GM18868 (cell line): Measurements from ENCODE around the gene KRTAP10-3.
"Not testable (repeated sequence)": the region's sequence is repeated elsewhere in the genome, so short reads cannot be mapped to it uniquely, and the experiment has no call there.

Source experiments
- ATAC-seq: cut with Tn5 transposase; IDR thresholded peaks from one replicate; pipeline ENCODE4 v1.9.1; 2021; ENCODE audit warnings: mild to moderate bottlenecking, moderate library complexity; ENCODE audit not compliant: unreplicated experiment

KRTAP10-3 gene, protein sequence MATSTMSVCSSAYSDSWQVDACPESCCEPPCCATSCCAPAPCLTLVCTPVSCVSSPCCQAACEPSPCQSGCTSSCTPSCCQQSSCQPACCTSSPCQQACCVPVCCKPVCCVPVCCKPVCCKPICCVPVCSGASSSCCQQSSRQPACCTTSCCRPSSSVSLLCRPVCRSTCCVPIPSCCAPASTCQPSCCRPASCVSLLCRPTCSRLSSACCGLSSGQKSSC

GRCh38 chr21:44558695-44559094 lies at the start of gene KRTAP10-3:
Gene KRTAP10-3 (minus strand): TSS chr21:44558795. CDS start chr21:44558715, 80 bp downstream.
- ATAC-seq, result no peak

- ATAC-seq, result no peak
Measured at GRCh38 chr21:44606495-44606894, 47.9 kb upstream of the KRTAP10-3 start.

GRCh38 chr21:44603911-44604310 lies 45.3 kb upstream of the KRTAP10-3 start:
- no peak for ATAC-seq

GRCh38 chr21:44603109-44603875 lies 44.7 kb upstream of the KRTAP10-3 start:
- ATAC-seq, result no peak

DNA sequence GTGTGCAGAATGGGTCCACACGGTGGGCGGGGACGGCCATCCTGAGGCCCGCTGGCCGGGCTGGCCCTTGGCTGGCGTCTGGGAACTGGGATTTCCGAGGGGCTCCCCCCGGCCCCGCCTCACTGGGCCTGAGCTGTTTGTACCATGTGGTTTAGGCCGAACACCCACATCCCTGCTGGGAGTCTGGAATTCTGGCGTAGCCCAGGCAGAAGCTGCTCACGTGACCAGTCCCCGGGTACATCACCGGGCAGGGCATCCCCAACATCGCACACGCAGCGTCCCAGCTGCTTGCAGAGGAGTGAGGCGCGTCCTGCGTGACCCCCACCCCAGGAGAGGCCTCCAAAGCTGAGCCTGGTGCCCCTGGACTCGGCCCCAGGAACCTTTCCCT lies 43.9 kb upstream of the KRTAP10-3 start:
- no peak for ATAC-seq

DNA sequence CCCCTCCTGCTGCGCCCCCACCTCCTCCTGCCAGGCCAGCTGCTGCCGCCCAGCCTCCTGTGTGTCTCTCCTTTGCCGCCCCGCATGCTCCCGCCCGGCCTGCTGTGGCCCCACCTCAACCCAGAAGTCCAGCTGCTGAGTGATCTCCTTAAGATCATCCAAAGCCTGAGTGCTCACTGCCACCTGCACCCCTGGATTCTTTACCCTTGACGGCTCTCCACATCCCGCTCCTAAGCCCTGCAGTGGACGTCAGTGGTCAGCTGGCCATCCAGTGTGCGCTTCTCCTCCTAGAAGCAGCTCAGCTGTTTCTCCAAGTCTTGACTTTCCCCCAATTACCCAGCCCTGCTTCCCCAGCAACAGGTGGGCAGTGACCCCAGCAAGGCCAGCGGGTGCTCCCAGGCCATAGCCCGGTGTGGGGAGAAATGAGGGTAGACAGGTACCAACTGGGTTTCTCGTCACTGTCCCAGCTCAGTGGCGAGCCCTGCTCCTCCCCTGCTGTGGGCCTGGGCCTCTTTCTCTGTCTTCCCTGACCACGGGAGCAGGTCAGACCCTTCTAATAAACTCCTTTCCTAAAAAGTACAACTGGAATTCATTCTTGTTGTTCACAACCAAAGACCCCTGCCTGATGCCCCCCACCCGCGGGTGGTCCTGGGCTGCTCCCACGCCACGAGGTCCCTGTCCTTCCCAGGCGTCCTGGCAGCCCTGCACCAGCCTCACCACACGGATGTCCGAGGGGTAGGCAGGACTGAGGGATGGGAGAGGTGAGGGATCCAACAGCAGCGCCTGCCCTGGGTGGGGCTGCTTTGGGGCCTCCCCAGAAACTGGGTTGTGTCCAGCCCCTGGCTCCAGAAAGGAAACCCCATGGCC lies 43.2 kb upstream of the KRTAP10-3 start:
- ATAC-seq, result no peak

DNA sequence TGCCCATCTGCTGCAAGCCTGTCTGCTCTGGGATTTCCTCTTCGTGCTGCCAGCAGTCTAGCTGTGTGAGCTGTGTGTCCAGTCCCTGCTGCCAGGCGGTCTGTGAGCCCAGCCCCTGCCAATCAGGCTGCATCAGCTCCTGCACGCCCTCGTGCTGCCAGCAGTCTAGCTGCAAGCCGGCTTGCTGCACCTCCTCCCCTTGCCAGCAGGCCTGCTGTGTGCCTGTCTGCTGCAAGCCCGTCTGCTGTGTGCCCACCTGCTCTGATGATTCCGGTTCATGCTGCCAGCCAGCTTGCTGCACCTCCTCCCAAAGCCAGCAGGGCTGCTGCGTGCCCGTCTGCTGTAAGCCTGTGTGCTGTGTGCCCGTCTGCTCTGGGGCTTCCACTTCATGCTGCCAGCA lies 42.5 kb upstream of the KRTAP10-3 start:
- ATAC-seq, result not testable (repeated sequence)

DNA sequence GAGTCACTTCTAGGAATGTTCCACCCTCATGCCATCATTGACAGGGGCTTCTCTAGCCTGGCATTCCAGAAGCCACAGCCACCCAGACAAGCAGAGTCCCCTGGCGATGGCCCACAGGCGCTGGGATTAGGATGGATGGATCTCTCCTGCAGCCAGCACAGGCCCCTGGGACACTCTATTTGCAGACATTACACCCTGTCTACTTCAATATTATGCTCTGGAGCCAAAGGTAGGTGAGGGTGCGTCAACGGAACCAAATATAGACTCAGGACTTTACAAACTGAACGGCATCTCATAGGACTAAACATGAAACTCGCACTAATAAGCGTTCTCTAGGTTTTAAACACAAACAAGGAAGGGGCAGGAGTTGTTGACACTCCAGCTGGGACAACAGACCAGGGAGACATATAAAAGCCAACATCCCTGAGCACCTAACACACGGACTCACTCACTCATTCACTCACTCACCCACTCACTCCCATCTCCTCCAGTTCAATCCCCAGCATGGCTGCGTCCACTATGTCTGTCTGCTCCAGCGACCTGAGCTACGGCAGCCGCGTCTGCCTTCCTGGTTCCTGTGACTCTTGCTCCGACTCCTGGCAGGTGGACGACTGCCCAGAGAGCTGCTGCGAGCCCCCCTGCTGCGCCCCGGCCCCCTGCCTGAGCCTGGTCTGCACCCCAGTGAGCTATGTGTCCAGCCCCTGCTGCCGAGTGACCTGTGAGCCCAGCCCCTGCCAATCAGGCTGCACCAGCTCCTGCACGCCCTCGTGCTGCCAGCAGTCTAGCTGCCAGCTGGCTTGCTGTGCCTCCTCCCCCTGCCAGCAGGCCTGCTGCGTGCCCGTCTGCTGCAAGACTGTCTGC lies 41.8 kb upstream of the KRTAP10-3 start, which contains the start of gene KRTAP10-7:
Gene KRTAP10-7 (plus strand): TSS at position 480 of the 861 bp plus-strand sequence. CDS start 25 bp downstream, at position 505.
- ATAC-seq, result not testable (repeated sequence)

- no peak for ATAC-seq
Measured at GRCh38 chr21:44599264-44600029, 40.9 kb upstream of the KRTAP10-3 start.

- no peak for ATAC-seq
Measured at GRCh38 chr21:44598061-44598460, 39.5 kb upstream of the KRTAP10-3 start.

- ATAC-seq, result no peak
Measured at GRCh38 chr21:44596068-44596725, 37.6 kb upstream of the KRTAP10-3 start.

- no peak for ATAC-seq
Measured at GRCh38 chr21:44595524-44595923, 36.9 kb upstream of the KRTAP10-3 start.

DNA sequence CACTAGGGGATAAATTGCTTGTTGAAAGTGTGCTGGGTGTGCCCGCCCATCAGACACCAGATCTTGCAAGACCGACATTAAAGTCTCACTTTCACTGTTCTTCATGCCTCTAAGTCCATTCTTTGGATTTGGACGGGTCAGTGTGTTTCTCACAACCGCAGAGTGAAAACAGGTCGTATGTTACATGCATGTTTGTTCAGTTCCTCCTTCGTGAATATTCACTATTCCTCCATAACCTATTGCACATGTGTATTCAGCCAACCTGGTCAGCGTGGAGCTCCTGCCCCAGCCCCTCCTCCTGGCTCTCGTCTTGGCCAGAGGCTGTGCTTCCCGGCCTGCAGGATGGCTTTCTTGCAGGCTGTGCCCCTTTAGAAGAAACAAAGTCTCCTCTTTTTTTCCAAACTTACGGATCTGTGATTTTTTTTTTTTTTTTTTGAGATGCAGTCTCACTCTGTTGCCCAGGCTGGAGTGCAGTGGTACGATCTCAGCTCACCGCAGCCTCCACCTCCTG lies 35.9 kb upstream of the KRTAP10-3 start:
- no peak for ATAC-seq

DNA sequence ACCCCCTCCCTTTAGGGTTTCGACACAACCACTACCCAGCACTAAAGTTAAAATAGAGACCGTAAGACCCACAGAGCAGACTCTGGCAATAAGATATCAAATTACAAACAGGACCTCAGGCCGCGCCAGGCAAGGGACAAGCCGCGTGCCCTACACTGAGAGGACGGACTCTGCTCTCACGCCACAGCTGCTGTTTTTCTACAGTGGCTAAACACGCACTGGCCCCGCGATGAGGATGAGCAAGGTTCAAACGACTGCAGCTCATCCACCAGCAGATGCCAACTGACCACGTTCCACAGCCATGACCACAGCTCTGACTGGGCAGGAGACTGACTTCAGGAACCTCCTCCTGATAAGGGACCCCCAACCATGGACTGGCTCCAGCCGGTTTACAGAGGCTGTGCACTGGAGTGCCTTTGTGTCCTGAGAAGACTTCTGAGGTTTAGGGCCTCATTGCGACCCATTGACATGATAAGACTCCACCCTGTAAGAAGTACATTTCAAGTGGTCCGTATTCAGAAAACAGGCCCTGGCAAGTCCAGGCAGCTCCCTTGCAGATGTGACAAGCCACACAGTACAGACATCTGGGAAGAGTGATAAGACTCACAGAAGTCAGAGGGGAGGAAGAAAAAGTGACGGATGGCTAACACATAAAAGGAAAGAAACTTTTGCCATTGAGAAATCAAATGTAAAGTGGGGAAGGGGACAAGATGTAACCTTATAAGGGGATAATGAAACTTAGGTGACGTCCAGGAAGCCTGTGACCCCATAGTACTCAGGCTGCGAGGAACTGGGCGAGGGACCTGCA lies 35.2 kb upstream of the KRTAP10-3 start:
- ATAC-seq, result no peak

DNA sequence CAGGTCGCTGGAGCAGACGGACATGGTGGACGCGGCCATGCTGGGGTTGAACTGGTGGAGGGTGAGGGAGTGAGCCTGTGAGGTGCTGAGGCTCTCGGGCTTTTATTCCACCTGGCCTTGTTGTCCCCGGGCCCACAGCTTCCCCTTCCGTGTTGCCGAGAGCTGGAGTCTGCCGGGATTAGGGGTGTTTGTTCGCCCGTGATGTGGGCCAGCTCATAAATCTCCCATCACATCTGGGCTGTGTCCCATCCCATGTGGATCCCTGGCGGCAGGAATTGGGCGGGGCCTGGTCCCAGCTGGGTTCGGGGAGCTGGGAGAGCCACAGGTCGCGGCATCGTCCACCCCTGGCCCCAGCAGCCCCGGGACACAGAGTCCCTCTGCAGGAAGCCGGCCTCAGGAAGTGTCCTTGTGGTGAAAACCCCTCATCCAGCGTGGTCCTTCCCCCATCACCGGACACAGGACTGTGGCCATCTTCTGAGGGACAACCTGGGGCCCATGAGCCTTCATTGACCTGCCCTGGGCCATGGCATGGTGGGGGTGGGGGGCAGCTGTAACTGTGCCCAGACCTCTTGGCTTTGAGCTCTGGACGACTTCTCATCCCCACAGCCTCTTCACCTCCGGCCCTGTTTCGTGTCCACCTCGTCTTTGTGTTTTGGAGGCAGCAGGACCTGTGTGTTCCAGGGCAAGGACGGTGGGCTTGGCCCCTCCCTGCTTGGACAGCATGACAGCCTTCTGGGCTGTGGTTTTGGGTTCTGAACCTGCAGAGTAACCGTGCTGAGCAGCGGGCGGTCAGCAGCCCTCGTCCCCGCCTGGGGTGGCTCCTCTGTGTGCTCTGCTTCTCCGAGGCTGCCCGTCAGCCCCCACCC lies 34.1 kb upstream of the KRTAP10-3 start, which contains the start of gene KRTAP10-6:
Gene KRTAP10-6 (minus strand): TSS at position 60 of the 866 bp plus-strand sequence. CDS start 21 bp downstream, at position 39.
- ATAC-seq, result no peak

DNA sequence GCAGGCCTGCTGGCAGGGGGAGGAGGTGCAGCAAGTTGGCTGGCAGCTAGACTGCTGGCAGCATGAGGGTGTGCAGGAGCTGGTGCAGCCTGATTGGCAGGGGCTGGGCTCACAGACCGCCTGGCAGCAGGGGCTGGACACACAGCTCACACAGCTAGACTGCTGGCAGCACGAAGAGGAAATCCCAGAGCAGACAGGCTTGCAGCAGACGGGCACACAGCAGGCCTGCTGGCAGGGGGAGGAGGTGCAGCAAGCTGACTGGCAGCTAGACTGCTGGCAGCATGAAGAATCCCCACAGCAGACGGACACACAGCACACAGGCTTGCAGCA lies 33.2 kb upstream of the KRTAP10-3 start:
- ATAC-seq, result not testable (repeated sequence)
